HTERT RPE-1 (cell line): Measurements from ENCODE around the gene VMP1.
"Not testable (repeated sequence)": the region's sequence is repeated elsewhere in the genome, so short reads cannot be mapped to it uniquely, and the experiment has no call there.

Source experiments
- in situ Hi-C: fragments of 300-500 bp; cut with MboI; formaldehyde crosslinking; loops from 4 replicates; pipeline ENCODE4 v1.14.3; 2020; ENCODE audit warnings: low sequenced_read_pairs

VMP1 gene

DNA sequence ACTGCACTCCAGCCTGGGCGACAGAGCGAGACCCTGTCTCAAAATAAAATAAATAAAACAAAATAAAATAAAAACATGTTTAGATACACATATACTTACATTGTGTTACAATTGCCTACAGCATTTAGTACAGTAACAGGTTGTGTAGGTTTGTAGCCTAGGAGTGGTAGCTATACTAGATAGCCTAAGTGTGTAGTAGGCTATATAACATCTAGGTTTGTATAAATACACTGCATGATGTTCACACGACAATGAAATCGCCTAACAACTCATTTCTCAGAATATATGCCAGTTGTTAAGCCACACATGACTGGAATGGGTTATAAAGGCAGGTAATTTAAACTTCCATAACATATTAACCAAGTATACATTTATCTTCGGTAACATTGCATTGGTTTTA lies 94.7 kb downstream of the VMP1 start:
- in situ Hi-C loops: no loop called here

DNA sequence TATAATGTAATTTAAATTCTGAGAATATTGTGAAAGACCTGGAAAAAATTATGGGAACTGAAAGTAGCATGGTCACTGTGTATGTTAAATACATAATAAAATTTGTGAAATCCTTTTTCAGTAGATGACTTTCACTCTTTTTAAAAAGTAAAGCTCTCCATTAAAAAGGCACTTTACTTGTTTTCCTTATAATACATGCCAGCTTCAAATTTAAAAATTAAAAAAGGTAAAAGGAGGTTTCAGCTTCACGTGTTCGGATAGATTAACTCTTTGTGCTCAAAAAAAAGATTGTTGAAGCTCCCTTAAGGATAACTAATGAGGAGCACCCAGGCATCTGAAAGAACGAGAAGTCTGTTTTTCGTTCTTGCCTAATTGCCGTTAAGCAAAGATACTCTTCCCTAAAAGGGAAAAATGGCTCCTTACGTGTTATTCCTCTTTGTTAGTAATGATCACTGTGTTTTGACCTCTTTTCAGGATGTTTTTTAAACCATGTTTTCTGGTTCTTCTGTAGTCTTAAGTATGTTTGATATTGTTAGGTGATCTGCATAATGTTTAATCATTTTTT lies 97.5 kb downstream of the VMP1 start:
- in situ Hi-C loops: no loop called here

DNA sequence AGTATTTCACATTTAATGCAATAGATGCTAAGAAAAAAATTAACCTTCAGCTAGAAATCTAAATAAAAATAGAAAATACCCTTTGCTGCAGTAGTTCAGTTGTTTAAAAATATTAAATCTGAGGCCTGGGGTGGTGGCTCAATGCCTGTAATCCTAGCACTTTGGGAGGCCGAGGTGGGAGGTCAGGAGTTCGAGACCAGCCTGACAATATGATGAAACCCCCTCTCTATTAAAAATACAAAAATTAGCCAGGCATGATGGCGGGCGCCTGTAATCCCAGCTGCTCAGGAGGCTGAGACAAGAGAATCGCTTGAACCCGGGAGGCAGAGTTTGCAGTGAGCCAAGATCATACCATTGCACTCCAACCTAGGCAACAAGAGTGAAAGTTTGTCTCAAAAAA lies 98.9 kb downstream of the VMP1 start:
- in situ Hi-C loops: not testable (repeated sequence)

DNA sequence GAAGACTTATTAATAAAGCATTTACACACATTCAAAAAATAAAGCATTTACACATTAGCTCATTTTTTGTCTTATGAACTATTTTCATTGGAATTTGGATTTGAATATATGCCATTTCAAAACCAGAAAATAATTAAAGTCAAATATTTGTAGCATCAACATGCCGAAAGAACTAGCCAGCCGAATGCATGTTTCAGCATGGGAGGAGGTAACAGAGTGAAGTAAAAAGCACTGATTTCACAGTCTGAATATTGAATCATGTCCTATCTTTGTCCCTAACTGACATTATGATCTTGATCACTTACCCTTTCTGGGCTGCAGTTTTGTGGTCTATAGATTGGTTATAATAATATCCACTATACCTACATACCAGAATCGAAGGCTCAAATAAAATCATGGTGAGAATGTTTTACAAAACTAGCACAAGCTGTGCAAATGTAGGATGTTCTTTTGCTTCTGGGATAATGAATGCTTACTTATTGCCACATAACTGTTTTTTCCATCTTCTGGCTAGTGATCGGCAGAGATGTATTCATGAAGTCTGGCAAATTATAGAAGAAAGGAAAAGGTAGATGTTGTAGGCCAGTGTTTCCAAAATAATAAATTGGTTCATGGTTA lies 100.5 kb downstream of the VMP1 start:
- in situ Hi-C loops: no loop called here

DNA sequence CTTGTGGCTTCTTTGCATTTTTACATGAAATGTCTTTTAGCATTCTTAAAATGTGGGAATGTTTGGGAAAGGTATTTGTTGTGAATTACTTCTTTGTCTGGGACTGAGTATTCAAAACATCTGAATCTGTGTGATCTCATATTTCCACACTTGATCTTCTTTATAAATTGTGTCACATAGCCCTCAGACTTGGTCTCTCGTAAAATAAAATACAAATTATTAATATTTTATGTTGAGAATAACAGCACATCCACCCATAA lies 103.4 kb downstream of the VMP1 start:
- in situ Hi-C loops: no loop called here

DNA sequence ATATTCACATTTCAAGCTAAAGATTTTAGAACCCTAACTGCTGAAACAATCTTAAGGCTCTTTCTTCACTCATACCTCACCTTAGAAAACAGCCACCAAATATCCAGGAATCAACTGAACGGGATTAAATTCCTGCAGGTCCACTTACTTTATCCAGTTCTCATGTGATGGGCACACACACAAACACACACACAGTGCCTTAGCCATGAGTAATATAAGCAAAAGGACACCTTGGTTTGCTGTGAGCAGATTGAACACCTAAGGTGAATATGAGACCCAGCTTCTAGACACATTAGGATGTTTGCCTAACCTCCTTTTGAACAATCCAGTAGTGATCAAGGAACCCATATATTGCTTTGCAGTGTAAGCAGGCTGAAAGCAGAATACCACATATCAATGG lies 103.8 kb downstream of the VMP1 start:
- in situ Hi-C loops: no loop called here

DNA sequence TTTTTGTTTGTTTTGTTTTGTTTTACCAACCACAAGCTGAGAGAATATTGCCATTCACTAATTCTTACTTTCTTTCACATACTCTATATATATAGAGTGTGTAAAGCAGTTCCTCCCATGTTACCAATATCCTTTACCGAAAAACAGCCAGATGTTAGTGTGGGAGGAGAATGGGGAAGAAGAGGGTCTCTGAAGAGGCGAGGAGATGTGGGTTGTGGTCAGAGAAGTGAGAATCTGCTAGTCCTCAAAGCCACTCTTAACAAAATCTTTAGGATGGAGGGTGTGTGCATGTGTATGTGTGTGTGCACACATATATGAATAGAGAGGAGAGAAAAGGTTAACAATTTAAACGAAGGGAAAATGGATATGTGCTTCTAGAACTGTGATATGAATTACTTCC lies 104.7 kb downstream of the VMP1 start:
- in situ Hi-C loops: no loop called here

DNA sequence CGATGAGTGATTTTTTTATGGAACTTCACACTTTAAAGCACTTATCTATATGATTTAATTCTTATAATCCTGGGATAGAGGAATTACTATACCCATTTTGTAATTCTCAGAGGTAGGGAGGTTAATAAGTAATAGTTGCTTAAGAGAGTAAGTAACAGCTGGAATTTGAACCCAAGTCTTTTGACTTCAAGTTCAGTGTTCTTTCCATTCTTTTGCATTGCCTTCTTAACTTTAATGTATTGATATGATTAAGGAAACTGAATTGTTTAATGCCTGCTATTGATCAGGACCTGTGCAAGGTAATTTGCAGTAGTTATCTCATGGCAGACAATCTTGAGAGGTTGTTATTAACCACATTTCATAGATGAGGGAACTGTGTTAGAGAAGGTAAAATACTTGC lies 106.8 kb downstream of the VMP1 start:
- in situ Hi-C loops: no loop called here

DNA sequence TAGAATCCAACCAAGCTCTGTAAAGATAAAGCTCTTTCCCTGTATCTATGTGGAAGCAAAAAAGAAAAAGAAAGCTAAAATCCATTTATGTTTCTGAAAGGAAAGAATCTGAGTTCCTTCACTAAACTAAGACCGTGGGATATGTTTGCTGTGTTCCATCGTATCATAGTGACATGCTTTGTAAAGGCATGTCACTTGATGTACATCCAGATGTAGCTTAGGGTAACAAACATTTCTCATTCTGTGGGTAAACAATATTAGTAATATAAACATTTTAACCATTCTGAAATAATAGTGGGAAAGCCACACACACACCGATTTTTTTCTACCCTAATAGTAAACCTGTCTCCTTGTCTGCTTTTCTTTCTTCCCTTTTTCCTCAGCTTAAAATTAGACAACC lies 107.2 kb downstream of the VMP1 start:
- in situ Hi-C loops: no loop called here

DNA sequence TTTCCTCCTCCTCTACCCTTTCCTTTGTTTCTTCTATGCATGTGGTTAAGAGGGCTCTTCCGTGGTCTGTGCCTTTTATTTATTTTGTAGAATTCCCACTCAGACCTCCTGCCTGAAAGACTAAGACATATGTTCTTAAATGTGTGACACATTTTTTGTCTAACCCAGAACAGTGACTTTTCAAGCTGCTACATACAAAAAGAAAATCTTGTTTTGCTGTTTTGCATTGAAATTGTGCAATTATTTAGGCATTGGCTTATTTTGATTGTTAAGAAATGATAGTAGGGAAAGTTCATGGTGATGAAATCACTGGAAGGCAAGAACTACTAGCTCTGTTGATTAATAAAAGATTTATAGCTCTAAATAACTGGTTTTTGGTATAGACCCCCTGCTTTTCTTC lies 108.5 kb downstream of the VMP1 start:
- in situ Hi-C loops: no loop called here

DNA sequence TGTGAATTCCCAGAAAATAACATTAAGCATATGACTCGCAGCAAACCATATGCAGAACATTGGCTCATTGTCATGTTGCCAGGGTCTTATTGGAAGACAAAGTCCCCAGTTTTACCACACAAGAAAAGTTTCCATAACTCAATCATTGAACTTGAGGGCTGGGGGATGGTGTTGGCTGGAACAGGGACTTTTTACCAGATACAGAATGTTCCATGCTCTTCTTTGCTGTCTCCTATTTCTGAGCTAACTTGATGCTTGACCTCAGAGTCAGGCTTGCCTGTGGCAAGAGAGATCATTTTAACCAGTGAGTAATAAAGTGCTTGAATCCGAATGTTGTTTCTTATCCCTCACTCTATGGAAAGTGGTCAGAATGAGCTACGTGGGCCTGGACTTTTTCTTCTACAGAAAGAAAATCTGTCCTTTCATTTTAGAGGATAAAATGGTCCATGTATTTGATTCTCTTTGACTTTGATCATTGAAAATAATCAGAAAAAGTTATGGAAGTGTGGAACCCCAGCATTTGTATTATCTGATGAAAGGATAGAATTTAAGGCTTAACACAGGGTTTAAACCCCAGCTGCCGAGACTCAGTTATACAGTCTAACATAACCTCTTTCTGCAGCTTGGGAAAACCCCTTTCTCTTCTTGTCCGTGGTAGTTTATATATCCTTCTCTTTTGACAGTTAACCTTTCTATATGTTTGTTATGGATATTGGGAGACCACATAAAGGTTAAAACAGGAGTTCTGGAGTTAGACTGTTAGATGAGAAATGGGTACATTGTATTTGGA lies 118.3 kb downstream of the VMP1 start:
- in situ Hi-C loops: no loop called here

DNA sequence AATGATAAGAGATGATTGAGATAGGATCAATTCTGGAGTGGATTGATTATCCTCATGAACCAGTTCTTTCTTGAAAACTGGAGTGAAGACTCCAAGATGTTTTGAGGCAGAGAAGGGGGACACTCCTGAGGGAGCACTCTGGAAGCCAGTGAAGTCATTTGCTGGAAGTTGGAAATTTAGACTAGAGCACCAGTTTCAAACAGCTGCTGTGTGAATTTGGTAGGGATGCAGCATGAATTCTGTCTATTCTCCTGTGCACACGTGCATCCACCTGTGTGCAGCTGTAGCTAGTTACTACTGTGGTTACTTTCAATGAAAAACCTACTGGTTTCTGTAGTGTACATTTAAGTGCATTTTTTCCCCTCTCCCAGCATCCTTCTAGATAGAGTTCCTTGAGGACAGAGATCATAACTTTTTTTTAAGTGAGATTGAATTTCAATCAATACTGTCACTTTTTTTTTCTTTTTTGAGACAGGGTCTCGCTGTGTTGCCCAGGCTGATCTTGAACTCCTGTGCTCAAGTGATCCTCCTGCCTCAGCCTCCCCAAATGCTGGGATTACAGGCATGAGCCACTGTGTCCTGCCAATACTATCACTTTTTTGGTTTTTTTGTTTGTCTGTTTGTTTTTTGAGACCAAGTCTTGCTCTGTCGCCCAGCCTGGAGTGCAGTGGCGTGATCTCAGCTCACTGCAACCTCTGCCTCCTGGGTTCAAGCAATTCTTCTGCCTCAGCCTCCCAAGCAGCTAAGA lies 119.4 kb downstream of the VMP1 start:
- in situ Hi-C loops: no loop called here

DNA sequence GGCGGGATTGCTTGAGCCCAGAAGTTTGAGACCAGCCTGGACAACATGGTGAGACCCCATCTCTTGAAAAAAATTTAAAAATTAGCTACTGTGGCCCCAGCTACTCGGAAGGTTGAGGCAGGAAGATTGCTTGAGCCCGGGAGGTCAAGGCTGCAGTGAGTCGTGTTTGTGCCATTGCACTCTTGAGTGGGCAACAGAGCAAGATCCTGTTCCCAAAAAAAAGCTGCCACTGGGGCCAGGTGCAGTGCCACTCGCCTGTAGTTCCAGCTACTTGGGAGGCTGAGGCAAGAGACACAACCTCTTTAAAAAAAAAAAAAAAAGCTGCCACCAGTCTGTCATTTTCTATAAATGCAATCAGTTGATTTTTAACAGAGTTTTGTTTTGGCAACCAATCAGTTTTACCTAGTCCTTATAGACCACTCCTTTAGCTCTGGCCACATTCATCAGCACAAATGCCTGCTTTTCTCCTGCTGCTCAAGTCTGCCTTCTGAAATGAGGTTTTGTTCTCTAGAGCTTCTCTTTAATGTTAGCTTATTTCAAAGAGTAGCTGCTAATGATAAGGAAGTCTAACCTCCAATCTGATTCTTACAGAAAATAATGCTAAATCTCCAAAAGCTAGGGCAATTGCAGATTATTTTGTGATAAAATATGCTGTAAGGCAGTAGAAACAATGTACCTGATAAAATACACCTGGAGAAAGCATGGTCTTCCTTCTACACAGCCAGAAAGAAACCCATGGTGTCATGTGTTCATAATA lies 120.4 kb downstream of the VMP1 start:
- in situ Hi-C loops: no loop called here

DNA sequence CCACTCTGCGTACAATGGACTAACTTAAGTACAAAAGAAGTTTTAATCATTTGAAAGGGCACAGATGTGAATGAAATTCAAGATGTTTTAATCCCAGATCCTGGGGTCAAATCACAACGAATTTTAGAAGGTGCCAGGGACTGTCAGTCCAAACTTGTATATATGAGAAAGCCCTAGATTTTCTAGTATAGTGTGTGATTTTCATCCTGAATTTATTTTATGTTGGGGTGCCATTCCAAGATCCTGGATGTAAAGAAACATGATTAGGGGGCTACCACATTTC lies 121.0 kb downstream of the VMP1 start:
- in situ Hi-C loops: no loop called here

DNA sequence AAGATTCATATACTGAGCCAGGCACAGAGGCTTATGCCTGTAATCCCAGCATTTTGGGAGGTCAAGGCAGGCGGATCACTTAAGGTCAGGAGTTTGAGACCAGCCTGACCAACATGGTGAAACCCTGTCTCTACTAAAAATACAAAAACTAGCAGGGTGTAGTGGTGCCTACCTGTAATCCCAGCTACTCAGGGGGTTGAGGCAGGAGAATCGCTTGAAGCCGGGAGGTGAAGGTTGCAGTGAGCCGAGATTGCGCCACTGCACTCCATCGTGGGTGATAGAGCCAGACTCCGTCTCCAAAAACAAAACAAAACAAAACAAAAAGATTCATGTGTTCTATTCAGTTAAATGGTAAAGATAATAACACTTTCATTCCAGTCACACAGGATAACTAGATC lies 121.4 kb downstream of the VMP1 start:
- in situ Hi-C loops: not testable (repeated sequence)

DNA sequence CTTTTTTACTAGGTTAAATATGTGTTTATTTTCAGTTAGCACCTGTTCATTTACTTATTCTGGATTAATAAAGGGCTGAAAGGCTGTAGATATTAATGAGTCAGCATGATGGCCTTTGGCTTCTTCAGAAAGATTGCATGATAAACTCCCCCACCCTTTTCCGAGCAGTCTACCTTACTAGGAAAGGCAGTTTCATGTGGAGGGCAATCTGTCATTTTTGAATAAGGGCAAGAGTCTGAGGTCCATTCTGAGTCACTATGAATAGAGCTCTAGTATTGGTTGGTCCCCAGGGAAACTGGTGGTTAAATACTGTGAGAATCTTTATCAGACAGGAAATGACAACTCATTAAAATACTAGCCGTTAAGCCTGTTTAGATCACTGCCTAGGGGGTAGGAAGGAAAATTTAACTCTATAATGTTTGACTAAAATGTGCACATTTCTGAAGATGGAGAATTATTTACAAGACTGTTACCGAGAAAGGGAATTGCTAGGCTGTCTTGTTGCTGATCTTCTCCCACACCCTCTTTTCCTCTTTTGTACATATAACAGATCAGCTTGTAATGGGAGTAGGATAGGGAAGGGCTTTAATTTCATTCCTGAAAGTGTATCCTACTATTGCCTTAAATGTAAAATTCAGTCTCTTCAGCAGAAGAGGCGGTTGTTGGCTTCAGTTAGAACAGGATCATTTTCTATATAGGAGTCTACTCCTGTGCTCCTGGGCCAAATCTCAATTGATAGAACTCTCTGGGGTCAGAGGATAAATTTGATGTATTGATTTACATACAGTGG lies 122.0 kb downstream of the VMP1 start:
- in situ Hi-C loops: no loop called here

DNA sequence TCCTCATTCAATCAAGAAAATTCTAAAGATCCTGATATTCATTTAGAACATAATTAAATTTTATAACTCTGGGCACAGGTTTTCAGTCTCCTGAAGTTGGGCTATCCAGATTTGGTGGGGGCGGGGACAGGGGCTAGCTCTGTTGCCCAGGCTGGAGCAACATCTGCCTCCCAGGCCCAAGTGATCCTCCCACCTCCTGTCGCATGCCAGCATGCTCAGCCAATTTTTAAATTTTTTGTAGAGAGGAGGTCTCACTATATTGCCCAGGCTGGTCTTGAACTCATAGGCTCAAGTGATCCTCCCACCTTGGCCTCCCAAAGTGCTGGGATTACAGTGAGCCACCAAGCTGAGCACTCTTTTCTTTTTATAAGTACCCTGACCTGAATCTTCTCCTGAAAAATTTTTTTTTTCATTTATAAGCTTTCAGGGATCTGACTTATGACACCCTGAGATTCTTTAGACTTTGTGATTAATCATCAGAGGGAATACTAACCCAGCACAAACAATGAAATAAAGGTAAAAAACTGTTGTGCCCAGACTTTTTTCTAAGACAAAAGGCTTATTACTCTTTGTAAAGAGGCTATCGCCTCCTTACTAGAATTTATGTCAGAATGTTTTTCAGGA lies 122.7 kb downstream of the VMP1 start:
- in situ Hi-C loops: no loop called here

DNA sequence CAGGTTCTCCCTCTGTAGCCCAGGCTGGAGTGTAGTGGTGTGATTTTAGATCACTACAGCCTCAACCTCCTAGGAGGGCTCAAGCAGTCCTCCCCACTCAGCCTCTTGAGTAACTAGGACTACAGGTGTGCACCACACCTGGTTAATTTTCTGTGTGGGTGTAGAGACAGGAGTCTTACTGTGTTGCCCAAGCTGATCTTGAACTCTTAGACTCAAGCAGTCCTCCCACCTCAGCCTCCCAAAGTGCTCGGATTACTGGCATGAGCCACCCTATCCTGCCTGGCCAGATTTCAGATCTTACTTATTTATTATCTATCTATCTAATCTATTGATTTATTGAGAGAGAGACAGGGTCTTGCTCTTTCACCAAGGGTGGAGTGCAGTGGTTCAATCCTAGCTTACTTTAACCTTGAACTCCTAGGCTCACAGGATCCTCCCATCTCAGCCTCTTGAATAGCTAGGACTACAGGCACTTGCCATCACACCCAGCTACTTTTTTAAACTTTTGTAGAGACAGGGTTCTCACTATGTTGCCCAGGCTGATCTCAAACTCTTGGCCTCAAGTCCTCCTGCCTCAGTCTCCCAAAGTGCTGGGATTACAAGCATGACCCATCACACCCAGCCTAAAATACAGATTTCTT lies 123.5 kb downstream of the VMP1 start:
- in situ Hi-C loops: no loop called here

DNA sequence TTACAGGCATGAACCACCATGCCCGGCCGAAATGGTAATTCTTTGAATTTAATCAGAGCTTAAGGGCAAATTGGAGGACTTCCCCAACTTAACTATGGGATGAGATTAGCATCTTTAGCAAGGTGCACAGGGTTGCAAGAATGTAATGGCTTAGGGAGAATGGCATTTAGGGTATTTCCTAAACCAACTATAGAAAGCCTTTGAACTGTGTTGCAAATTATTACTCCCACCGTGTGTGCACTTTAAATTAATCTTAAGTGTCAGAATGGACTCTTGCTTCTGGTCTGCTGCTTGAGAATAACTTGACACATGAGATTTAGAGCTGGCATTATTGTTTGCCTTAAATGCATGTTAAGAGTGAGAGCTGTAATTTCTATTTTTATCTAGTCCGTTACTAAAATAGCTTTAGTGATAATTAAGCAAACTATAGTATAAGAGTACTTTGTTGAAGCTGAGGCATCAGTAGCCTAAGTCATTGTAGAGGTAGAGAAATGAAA lies 125.5 kb downstream of the VMP1 start:
- in situ Hi-C loops: no loop called here
